ENCODE measurements around the gene TCEA3. TPM values are rescaled to one million over a fixed set of nuclear protein-coding genes. Genes with fewer than 3 reads are reported as not detected.

TCEA3 gene
- total RNA-seq, 1 experiment from 2014 or later = 1.5 TPM

DNA sequence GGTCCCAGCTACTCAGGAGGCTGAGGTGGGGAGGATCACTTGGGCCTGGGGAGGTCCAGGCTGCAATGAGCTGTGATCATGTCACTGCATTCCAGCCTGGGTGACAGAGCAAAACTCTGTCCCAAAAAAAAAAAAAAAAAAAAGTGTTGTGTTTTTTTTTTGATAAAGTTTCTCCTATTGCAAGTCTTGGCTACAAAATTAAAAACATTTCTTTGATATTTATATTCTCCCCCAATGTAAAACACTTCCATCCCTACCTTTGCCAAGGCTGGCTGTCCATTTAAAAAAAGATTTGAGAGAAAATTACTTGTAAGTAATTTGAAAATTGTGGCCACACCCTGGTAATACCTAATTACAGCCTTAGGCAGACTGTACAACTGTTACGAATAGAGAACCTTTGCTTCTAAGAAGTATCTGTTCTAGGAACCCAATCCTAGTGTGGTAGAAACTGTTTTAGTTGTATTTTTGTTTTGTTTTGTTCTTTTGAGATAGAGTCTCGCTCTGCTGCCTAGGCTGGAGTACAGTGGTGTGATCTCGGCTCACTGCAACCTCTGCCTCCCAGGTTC, 66.2 kb downstream of the TCEA3 start:
- Mint-ChIP-seq H3K4me3 (ENCODE audit: unreplicated experiment) (no peak overlapping the region), H3K4me1 (ENCODE audit: insufficient read depth, unreplicated experiment) (peaks cover 4% of the 10 kb centered on the region), H3K9me3 (ENCODE audit: unreplicated experiment) (peaks cover 21% of the 10 kb centered on the region), H3K36me3 (ENCODE audit: insufficient read depth, unreplicated experiment) (peaks cover 36% of the 10 kb centered on the region), H3K27ac (ENCODE audit: low read depth, unreplicated experiment) (no peak overlapping the region), H3K27me3 (ENCODE audit: insufficient read depth, unreplicated experiment) (no peaks in the 10 kb centered on the region)
- CTCF ChIA-PET = interaction anchor here (0.5 to 1.7 kb wide), 3 partner anchors 10 to 546 kb away, joined by 3 to 4 read pairs (median 4); no protein-coding TSS in a partner anchor
- no TSS peak for BruUV-seq (replicated peaks)
- intact Hi-C loops (cut with micrococcal nuclease) = no loop called here
- DNase-seq (ENCODE audit: unreplicated experiment) = no peak
- POLR2A ChIA-PET = interaction anchor here (1.2 to 15.8 kb wide), 4 partner anchors 9 to 51 kb away, joined by 3 to 335 read pairs (median 14); partner anchors contain the start of gene HNRNPR
- TF ChIP-seq, protein P1, sequence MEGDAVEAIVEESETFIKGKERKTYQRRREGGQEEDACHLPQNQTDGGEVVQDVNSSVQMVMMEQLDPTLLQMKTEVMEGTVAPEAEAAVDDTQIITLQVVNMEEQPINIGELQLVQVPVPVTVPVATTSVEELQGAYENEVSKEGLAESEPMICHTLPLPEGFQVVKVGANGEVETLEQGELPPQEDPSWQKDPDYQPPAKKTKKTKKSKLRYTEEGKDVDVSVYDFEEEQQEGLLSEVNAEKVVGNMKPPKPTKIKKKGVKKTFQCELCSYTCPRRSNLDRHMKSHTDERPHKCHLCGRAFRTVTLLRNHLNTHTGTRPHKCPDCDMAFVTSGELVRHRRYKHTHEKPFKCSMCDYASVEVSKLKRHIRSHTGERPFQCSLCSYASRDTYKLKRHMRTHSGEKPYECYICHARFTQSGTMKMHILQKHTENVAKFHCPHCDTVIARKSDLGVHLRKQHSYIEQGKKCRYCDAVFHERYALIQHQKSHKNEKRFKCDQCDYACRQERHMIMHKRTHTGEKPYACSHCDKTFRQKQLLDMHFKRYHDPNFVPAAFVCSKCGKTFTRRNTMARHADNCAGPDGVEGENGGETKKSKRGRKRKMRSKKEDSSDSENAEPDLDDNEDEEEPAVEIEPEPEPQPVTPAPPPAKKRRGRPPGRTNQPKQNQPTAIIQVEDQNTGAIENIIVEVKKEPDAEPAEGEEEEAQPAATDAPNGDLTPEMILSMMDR (IDR thresholded peaks at IDR 0.05; ENCODE audit: unreplicated experiment) = no peak

DNA sequence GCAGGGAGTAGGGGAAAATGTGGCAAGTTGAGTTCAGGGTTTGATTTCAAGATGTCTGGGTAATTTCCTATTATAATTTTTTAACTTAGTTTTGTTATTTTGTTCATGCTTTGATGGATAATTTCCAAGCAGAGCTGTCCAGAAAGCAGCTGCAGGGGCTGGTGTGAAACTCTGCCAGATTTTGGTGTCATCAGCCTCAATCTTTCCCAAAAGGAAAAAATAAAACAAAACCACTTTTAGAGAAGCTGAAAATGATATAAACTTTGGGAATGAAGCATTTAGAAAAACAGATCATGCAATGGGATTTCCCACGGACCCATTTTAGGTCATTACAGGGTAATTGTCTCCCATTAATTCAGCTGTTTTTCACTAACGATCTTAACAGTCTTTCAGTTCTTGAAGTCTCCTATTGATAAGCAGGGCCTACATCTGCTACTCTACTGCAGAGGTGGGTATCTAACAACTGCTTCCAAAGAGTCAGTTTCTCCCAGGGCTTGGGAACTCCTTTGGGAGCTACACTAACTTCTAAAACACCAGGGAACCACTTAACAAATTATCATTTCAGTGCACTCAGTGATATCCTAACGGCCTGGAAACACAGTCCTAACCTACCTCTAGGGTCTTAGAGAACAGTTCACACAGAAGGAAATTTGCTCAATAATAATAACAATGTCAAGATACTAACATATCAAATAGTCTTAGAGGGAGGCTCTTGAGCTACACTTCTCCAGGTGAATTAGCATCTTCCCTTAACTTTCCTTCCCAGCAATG, 67.2 kb downstream of the TCEA3 start:
- ChIA-PET POLR2A (interaction anchor here (0.8 to 15.8 kb wide), 6 partner anchors 9 to 52 kb away, joined by 3 to 335 read pairs (median 6); partner anchors contain the start of gene HNRNPR), CTCF (interaction anchor here (1.0 to 1.7 kb wide), 3 partner anchors 11 to 140 kb away, joined by 3 to 6 read pairs (median 4); no protein-coding TSS in a partner anchor)
- TF ChIP-seq, protein P1 (IDR thresholded peaks at IDR 0.05; ENCODE audit: unreplicated experiment) = no peak
- H3K36me3 Mint-ChIP-seq (ENCODE audit: insufficient read depth, unreplicated experiment) = peaks cover 25% of the 10 kb centered on the region
- H3K4me3 Mint-ChIP-seq (ENCODE audit: unreplicated experiment) = no peak overlapping the region
- H3K9me3 Mint-ChIP-seq (ENCODE audit: unreplicated experiment) = peaks cover 21% of the 10 kb centered on the region
- H3K27ac Mint-ChIP-seq (ENCODE audit: low read depth, unreplicated experiment) = no peak overlapping the region
- DNase-seq (ENCODE audit: unreplicated experiment) = no peak
- intact Hi-C loops (cut with micrococcal nuclease) = no loop called here
- peaks cover 4% of the 10 kb centered on the region for H3K4me1 Mint-ChIP-seq (ENCODE audit: insufficient read depth, unreplicated experiment)
- BruUV-seq (replicated peaks) = no TSS peak
- H3K27me3 Mint-ChIP-seq (ENCODE audit: insufficient read depth, unreplicated experiment) = no peaks in the 10 kb centered on the region

DNA sequence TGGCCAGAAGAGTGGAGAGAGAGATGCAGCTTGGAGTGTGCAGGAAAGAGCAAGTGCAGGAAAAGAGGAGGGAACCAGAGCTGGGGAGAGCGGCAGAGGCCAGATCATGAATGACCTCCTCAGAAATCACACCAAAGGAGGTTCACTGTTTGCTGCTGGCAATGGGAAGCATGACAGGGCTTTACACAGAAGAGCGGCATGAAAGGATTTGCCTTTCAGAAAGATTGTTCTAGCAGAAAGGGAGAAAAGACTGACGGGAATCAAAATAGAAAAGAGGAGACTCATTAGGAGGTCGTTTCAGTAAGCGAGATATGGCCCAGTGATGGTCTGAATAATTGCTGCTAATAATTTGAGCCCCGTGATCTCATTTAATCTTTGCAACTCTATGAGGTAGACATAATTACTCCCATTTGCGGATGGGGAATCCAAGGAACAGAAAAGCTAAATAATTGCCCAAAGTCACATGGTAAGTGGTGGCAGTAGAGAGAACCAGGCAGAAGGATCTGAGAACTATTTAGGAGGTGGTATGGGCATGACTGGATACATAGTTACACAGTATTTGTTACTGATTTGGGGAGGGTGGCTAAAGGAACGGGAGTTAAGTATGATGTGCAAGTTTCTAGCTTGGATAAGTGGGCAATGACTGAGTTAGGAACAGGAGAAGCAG, 67.9 kb downstream of the TCEA3 start:
- peaks cover 18% of the 10 kb centered on the region for H3K36me3 Mint-ChIP-seq (ENCODE audit: insufficient read depth, unreplicated experiment)
- CTCF ChIA-PET = interaction anchor here (0.6 to 1.7 kb wide), 4 partner anchors 10 to 140 kb away, joined by 3 to 6 read pairs (median 4); no protein-coding TSS in a partner anchor
- TF ChIP-seq, protein P1 (IDR thresholded peaks at IDR 0.05; ENCODE audit: unreplicated experiment) = no peak
- DNase-seq (ENCODE audit: unreplicated experiment) = no peak
- intact Hi-C loops (cut with micrococcal nuclease) = no loop called here
- no peaks in the 10 kb centered on the region for H3K27me3 Mint-ChIP-seq (ENCODE audit: insufficient read depth, unreplicated experiment)
- no TSS peak for BruUV-seq (replicated peaks)
- H3K4me3 Mint-ChIP-seq (ENCODE audit: unreplicated experiment) = no peak overlapping the region
- peaks cover 4% of the 10 kb centered on the region for H3K4me1 Mint-ChIP-seq (ENCODE audit: insufficient read depth, unreplicated experiment)
- peaks cover 21% of the 10 kb centered on the region for H3K9me3 Mint-ChIP-seq (ENCODE audit: unreplicated experiment)
- POLR2A ChIA-PET = interaction anchor here (0.8 to 15.8 kb wide), 4 partner anchors 9 to 23 kb away, joined by 3 to 335 read pairs (median 11); partner anchors contain the start of gene HNRNPR
- no peak overlapping the region for H3K27ac Mint-ChIP-seq (ENCODE audit: low read depth, unreplicated experiment)

DNA sequence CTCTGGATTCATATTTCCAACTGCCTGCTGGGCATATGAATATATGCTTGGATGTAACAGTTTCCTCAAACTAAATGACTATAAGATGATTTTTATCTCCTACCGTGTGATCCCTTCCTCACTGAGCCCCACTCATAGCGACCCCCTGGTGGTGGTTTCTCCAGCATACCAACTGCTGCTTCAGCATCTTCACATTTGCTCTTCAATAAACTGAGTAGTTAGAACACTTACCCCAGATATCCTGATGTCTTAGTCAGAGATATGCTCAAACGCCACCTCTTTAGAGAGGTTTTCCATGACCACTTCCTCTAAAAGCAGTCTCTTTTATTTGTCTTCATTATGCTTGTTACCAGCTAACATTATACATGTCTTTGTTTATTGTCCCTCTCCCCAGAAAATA, 70.3 kb downstream of the TCEA3 start:
- intact Hi-C loops (cut with micrococcal nuclease) = no loop called here
- ChIA-PET POLR2A (interaction anchor here (0.6 to 0.7 kb wide), 2 partner anchors 14 to 232 kb away, joined by 3 read pairs; no protein-coding TSS in a partner anchor), CTCF (no interaction called here)
- no peak for DNase-seq (ENCODE audit: unreplicated experiment)
- H3K4me1 Mint-ChIP-seq (ENCODE audit: insufficient read depth, unreplicated experiment) = peaks cover 4% of the 10 kb centered on the region
- H3K4me3 Mint-ChIP-seq (ENCODE audit: unreplicated experiment) = no peak overlapping the region
- no TSS peak for BruUV-seq (replicated peaks)
- no peaks in the 10 kb centered on the region for H3K27me3 Mint-ChIP-seq (ENCODE audit: insufficient read depth, unreplicated experiment)
- H3K36me3 Mint-ChIP-seq (ENCODE audit: insufficient read depth, unreplicated experiment) = peaks cover 2% of the 10 kb centered on the region
- peaks cover 16% of the 10 kb centered on the region for H3K9me3 Mint-ChIP-seq (ENCODE audit: unreplicated experiment)
- TF ChIP-seq, protein P1 (IDR thresholded peaks at IDR 0.05; ENCODE audit: unreplicated experiment) = no peak
- no peak overlapping the region for H3K27ac Mint-ChIP-seq (ENCODE audit: low read depth, unreplicated experiment)
